Natural killer cell (primary cell): ENCODE data around the gene FGD6. TPM values are rescaled to one million over a fixed set of nuclear protein-coding genes. Genes with fewer than 3 reads are reported as not detected.

ENCODE experiments used
- total RNA-seq, 4 donors: library from RNA; stranded (reverse); fragments of 120-200 nt in 1 of 4; gene quantifications; one replicate each; pipeline versions ENCODE4 v1.2.3 to v1.2.4, GENCODE V29; 2013 to 2022

The FGD6 gene
- total RNA-seq, 3 donors from 2014 or later (not counting 1 experiment from before 2014, with no cell fraction given) = 1.5 to 1.9 (median 1.9) TPM

Other genes starting within 250 kb of the FGD6 start
- 10 to 100 TPM; 67.7 to 91.5 (median 69.6) TPM for gene NDUFA12, start 213.8 kb downstream of the FGD6 start, total RNA-seq
- 10 to 100 TPM; 41.4 to 58.5 (median 46.9) TPM for gene NR2C1, start 143.8 kb downstream of the FGD6 start, total RNA-seq
- 10 to 100 TPM; 32.7 to 37.0 (median 35.1) TPM for gene VEZT, start 340 bp upstream of the FGD6 start, total RNA-seq